Stimulated activated CD8-positive, alpha-beta memory T cell treated with anti-CD3 and anti-CD28 coated beads, Interleukin-15, amount 100 ng/mL, for 1 hour (primary cell): ENCODE measurements around the gene ACVR1B.

Experiments
- DNase-seq: peaks from one replicate; pipeline ENCODE4 v3.0.0-alpha.2; 2020; ENCODE audit warnings: low read depth

The ACVR1B gene

DNA sequence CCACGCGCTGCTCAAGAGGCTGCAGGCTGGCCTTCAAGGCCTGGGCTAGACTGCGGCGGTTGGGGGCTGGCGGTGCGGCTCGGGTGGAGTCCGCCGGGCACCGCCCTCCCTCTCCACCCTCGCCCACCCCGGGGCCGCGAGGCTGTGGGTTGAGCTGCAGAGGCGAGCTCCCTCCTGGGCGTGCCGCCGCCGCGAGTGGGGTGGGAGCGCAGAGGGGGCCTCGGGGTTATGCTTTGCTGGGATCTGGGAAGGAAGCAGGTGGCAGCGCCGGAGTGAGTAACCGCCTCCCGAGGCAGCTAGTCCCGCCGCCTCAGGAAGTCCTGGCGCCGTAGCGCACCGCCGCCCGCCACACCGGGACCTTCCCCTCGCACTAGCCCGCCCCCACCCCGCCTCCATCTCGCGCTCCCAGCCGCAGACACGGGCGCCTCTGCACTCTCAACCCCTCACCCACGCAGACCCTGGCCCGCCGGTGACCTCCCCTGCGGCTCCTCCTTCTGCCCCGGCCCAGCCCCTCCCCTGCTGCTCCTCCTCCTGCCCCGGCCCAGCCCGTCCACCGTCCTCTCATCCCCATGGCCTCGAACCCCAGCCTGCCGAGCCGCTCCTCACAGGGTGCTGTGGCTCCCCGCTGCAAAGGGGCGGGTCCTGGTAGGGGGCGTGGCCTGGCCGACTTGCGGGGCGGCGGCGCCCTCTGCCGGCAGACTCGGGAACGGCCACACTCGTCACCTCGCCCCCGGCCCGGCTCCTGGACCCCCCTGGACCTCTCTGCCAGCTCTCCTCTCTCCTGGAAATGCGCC is 71.9 kb downstream of the ACVR1B start:
- DNase-seq, result peak; percentile 87

DNA sequence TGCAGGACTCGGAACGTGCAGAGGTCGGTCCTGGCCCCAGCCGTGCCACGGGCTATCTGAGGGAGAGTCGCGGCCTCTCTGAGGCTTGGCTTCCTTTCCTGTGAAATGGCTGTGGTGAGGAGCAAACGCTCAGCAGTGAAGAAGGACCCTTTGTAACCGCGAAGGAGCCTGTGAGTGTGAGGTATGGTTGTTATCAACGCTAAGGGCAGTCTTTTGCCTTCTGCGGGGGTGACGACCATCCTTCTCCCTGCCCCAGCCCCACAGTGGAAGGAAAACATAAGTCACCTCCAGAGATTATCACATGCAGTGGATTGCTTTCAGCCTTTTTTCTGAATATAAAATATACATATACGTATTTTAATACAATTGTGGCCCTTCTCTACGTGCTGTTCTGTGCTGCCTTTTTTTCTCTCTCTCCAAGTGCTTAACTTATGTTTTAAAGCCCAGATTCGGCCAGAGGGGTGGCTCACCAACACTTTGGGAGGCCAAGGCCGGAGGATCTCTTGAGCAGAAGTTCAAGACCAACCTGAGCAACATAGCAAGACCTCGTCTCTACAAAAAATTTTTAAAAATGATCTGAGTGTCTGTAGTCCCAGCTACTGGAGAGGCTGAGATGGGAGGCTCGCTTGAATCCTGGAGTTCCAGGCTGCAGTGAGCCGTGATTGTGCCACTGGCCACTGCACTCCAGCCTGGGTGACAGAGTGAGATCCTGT is 72.6 kb downstream of the ACVR1B start:
- no peak for DNase-seq

DNA sequence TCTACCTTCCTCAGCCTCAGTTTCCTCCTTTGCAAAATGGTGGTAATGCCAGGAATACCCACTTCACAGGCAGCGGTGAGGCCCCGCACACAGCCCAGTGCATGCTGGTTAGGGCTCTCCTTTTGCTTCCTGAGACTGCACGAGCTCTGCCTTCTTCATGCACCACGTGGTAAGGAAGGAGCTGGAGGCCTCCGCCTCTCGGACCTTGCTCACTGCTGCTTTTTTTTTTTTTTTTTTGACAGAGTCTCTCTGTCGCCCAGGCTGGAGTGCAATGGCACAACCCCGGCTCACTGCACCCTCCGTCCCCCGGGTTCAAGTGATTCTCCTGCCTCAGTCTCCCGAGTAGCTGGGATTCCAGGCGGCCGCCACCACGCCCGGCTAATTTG is 73.3 kb downstream of the ACVR1B start:
- DNase-seq, result no peak

DNA sequence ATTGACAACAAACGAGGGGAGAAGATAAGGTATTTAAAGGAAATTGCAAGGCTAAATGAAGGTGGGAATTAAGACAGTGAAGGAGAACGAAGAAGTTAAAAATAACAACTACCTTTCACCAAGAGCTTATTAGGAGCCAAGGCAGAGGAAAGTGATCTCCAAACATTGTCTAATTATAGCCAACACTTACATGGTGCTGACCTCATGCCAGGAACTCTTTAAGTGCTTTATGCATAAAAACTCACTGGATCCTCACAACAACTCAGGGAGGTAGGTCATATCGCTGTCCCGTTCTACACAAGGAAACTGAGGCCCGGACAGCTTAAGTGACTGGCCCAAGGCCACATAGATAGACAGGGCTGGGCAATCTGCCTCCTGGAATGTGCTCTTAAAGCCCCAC is 74.8 kb downstream of the ACVR1B start:
- DNase-seq, result no peak

DNA sequence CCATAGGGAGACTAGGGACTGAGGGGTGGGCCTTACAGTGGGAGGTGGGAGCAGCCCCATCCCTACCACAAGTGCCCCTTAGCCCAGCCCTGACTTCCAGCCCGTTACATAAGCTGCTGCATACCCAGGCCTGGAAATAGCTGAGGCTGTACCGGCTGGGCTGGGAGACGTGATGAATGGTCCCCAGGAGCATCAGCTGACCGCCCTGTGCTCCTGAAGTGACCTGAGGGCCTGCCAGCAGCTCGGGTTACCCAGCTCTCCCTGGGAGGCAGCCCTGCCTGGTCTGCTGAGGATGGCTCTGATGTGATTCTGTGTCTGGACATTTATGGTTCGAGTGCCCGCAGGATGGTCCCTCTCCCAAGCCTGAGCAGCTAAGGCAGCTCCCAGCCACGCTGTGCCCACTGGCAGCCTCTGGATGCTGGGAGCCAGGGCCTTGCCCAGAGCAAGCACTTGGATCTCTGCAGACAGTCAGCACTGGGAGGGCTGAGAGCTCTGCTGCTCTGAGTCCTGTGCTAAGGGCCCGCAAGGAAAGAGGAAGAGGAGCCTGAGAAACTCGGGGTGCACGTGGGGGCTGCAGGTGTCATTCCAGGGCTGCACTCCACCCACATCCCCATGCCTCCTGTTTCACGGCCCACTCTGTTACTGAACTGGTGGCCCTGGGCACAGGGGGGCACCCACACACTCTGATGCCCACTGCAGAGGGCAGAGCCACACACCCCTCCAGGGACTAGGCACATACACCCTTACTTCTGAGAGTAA is 75.8 kb downstream of the ACVR1B start:
- DNase-seq, result no peak

DNA sequence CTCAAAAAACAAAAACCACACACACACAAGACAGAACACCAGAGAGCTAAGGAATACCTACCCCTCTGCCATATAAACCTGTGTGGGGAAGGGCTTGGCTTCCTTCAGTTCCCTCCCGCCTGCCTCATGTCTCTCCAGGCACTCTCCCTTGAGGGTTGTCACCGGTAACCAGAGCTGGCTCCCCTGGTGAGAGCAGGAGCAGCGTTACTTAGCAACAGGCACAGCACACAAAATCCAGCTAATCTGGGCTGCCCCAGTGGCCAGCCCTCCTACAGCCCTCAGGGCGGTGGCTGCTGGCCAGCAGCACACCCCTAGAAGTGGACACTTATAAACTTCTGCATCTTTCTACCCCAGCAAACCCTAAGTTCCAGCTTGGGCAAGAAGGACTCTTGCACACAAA is 78.2 kb downstream of the ACVR1B start:
- no peak for DNase-seq

DNA sequence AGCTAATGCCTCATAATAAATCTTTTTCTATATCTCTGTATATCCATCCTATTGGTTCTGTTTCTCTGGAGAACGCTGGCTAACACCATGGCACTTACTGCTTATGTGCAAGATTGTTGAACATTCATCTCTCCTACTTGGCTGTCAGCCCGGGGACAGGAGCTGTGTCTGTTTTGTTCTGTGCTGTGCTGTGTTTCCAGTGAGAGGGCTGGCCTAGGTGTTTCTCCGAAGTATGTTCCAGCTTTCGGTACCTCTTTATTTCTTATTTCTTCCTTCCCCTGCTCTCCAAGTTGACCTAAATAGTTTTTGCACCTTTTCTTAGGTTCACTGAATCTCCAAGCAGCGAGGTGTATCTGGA is 80.9 kb downstream of the ACVR1B start:
- no peak for DNase-seq

DNA sequence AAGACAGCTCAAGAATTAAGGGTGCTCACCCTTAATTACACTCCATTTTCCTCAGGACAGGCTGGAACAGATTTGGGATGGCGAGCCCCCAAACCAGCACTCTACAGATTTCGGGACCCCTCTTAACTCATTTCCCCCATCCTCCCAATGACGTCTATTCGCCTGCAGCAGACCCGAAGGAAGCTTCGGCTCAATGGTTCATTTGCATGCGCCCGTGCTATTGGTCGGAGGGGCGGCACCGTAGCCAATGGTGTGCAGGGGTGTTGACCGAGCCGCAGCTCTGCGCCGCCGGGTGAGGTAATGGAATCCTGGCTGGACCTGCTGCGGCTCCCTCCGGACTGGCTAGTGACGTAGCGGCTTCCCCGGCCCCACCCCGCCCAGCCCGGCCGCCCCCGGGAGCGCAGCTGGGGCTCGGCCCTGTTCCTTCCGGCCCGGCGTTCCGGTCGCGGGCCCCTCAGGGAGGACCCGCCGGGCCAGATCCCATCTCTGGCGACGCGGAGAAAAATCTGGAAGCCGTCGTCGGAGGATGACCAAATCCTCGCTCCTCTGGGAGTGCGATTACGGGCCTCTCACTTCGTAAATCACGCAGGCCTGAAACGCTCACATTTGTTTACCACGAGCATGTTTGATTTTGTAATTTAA is 81.4 kb downstream of the ACVR1B start:
- DNase-seq, result peak; percentile 79

DNA sequence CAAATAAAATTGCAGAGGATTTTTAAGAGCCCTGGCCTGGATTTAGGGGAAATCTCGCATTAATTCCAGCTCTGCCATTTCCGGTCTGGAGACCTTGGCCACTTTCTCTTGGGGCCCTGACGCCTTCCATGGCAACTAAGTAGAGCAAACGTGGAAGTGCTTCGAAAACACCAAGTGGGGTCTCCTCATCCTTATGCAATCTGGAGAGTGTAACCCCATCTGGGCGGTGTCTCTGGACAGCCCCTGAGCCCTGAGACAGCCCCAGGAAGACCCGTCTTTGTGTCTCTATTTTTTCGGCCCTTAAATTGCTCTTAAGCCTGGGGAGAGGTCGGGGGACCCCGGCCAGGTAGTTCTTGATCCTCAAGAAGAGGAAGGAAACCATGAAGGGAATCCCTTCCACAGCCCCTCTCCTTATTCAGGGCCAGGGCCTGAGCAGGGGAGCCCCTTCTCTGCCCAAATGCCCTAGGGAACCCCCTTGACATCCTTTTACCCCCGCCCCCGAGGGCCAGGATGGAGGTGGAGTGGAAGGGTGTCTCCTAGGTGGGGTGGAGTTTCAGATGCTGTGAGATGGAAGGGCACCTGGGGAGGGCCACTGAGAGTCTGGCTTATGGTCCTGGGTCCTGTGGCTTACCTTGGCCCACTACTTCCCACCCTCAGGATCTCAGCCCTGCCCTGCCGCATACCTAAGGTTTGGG is 82.1 kb downstream of the ACVR1B start:
- DNase-seq, result no peak

DNA sequence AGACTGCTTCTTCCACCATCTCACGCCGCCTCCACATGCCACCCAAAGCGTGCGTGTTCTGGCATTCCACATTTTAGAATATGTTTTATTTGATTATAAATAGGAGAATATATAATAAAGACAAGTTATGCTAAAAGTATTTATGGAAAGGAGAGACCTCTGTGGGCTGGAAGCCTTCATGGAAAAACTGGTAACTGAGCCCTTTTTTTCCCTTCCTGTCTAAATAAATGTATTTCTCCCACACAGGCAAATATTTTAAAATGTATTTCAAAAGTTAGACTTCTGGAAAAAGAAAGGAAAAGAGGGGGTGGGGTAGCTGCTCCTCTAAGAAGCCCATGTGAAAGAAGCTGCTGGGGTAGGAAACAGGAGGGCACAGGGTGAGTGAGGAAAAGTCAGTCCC is 83.7 kb downstream of the ACVR1B start:
- DNase-seq, result no peak

DNA sequence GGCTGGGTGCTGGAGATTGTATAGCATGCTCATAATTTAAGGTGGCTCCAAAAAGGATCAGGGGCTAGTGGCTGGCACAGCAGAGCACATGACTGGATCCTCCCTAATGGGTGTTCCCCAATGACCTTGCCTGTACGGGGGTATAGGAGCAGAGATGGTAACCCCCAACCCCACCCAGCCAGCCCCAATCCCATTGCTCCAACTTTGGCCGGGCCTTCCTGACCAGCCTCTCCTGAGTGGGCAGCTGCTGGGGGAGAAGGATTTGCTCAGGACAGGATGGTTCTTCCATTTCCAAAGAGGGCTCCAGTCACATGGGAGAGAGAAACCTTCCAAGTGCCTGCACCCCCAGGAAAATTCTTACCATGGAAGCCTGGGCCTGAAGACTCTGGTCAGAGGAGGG is 84.4 kb downstream of the ACVR1B start:
- no peak for DNase-seq

DNA sequence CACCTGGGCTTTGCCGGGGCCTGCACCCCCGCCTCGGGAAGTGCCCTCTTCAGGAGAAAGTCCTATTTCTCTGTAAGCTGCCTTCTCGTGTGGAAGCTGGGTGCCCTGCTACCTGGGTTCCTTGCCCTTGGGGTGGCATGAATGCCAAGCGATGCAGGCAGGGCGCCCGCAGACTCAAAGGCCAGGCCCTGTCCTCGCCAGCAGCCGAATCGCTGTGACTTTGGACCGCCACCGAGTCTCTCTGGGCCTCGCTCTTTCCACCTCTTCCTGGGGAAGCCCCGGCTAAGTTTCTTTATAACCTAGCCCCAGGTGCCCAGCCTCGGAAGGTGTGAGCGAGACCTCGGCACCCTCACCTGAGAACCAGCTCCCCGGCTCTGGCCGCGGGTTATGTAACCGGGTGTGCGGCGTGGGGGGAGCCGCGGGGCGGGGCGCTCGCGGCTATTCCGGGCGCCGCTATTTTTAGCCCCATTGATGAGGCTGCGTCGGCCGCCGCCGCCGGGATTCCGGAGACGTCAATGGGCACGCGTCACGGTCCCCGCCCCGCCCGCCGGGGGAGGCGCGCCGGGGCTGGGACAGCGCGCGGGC is 85.2 kb downstream of the ACVR1B start:
- peak; percentile 74 for DNase-seq

DNA sequence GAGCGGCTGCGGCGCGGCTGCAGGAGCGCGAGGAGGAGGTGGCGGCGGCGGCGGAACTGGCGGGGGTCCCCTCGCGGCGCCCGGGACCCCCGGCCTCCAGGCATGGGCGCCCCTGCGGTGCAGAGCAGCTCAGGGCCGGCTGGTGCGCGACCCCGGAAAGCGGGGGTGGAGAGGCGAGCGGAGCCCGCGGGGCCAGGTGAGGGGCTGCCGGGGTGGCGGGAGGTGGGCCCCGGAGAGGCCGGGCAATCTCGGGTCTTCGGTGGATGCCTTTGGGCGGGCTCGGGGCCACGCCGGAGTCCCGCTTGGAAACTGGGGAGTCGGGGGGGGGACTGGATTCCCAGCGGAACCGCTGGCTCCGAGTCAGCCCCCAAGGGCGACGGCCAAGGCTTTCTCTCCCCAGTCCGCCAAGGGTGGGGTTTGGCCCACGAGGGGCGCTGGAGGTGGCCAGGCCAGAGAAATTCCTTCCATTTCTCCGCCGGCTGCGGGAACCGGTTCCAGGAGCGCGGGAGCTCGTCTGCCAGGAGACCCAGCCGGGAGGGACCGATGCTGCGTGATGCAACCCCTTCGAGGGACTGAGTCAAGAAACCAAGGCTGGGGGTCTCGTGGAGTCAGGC is 85.9 kb downstream of the ACVR1B start:
- DNase-seq, result no peak

DNA sequence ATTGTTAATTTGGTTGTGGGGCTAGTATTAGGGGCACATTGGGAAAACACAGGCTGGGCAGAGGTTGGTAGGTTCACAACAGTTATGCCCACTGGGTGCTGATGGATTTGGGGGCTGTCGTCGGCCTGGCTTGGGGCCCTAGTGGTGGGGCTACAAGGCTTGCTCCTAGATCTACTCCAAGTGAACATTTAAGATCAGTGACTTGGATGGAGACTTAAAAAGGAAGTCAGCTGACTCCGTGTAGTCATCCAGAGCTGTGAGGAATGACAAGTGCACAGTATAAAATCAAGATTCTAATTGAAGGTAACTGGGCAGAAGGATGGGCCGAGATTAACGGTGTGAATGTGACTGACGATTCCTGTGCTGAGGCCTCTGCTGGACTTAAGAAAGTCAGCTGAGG is 86.9 kb downstream of the ACVR1B start:
- DNase-seq, result no peak

DNA sequence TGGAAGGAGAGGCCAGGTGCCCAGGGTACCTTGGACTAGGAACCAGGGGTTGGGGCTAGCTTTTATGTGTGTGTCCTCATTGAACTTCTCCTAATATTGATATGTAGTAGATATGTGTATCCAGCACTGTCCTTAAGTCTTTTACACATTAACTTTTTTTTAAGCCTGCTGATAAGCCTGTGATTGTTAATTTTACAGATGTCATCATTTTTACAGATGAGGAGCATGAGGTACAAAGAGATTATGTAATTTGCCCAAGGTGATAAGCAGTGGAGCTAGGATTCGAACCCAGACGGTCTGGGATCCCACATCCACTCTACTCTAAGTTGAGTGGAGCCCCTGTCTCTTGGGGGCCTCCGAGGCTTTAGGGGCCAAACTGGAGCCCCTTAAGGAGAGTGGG is 89.5 kb downstream of the ACVR1B start:
- no peak for DNase-seq

DNA sequence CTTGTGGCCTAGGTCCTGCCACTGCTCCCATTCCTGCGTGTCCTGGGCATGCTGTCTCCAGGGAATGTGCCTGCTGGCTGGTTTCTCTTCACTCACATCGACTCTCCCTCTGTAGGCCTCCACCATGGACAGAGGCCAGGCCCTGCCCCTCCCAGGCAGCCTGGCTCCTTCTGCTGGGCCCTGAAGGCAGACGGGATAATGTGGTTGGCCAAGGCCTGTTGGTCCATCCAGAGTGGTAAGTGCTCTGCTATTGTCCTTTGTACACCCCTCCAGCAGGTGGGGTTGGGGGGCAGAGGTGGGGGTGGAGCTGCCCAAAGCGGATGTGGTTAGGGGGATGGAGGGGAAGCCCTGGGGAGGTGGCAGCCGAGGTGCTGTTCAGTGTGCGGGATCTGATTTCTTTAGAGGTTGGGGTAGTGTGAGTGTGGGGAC is 90.2 kb downstream of the ACVR1B start:
- no peak for DNase-seq

DNA sequence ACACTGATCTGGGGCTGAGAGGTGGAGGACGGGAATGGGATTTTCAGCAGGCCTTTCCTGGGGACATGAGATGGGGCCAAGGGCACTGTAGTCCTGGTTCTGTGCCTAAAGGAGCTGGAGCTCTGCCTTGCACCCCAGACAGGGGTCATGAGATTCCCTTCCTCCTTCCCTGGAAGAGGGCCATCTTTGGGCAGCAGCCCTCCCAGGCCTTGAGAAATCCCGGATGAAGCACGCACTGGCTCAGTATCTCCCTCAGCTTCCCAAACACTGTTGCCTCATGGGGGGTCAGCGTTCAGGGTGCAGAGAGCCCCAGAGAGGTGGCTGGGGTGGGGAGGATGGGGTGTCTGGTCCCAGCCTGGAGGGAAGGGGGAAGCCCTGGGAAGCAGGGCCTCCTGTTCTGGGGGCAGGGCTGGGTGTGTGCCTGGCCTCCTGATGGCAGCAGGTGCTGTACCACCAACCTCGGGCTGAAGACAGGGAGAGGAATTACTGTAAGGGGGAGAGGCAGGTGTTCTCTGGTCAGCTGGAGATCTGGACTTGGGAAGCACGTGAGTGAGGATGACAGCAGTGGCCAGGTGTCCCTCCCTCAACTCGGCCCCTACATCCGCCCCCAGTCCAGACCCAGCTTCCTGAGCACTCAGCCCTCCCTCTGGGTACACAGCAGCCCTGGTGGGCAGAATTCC is 91.3 kb downstream of the ACVR1B start:
- no peak for DNase-seq

DNA sequence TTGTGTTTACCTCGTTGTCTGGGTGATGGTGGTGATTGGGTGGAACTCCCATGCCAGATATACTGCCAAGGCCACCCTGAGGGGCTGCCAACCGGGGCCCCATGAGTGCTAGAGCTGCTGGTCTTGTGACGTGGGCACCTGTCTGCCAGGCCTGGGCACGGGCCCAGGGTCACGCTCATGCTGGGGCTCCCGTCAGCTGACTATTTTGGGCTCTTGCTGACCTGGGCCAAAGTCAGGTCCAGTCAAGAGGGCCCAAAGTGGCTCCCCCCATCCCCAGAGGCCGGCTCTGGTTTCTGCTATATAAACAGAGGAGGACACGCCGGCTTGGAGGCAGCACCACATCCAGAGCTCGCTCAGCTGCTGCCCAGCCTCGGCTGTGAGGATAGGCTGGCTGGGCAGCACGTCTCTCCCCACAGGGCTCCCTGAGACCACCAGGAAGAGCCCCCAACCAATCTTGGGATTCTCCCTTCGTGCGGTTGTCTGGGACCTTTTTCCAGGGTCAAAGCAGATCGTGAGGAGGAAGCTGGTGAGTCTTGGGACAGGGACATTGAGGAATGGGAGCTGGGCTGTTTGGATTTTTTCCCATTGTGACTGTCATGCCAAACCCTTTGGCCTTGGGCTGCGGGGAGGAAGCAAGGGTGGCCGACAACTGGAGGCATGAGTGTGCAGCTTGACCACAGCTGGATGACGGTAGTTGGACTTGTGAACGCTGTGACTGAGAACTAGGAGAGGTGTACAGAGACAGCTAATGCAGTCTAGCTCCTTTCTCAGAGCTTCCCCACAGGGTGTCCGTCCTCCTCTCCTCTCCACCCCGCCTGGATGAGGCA is 92.1 kb downstream of the ACVR1B start:
- DNase-seq, result no peak

DNA sequence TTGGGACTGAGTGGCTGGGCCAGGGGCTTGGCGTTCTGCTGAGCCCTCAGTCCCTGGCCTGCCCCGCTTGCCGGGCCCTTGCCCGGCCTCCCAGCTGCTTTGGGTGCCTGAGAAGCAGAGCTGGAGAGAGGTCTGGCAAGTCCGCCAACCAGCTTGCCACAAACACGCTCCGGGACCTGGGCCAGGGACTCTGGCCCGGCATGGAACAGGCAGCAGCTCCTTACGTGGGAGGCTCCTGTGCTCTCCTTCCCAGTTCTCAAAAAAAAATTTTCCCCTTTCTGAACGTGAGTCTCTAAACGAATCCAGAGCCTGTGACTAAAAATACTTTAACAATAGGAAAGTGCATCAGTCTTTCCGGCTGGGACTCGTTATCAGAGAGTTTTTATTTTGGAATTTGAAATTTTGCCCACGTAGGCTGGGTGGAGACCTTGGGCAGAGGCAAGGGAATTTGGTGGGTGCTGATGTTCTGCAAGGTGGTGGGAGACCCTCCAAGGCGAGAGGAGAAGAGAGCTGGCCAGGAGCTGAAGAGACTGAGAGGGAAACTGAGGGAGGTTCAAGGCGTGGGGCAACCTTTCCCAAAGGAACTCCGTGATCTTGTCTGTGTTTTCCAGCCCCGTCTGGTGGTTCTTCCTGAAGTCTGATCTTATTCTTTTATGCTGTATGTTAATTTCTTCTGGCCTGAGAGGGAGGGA is 92.9 kb downstream of the ACVR1B start:
- no peak for DNase-seq
